Stimulated activated CD8-positive, alpha-beta memory T cell treated with anti-CD3 and anti-CD28 coated beads, Interleukin-15, amount 100 ng/mL, for 24 hours (primary cell): ENCODE results near the gene SPIRE1.

Source experiments
- DNase-seq: peaks from one replicate; pipeline ENCODE4 v3.0.0-alpha.2; 2020; ENCODE audit warnings: low read depth

The SPIRE1 gene

GRCh38 chr18:12443551-12443950 is 214.4 kb downstream of the SPIRE1 start:
- DNase-seq = no peak

GRCh38 chr18:12442946-12443345 is 215.0 kb downstream of the SPIRE1 start:
- no peak for DNase-seq

GRCh38 chr18:12441475-12442034 is 216.4 kb downstream of the SPIRE1 start:
- DNase-seq = no peak

DNA sequence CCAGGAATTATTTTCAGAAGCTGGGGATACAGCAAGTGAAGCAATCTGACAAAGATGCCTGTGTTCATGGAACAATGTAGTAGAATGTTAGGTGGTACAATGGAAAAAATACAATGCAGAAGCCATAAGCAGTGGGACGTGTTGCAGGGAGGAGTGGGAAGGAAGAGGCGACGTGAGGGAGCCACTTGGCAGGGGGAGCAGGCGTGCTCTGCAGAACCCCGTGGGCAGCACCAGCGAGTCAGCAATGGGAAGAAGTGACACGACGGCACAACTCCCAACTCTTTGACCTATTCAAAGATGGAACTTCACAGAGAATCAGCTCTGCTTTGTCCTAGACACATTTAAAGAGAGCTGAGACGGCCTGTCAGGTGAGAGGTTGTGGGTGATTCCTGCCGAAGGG is 219.7 kb downstream of the SPIRE1 start:
- no peak for DNase-seq

- no peak for DNase-seq
Observed at GRCh38 chr18:12435867-12436266, 222.0 kb downstream of the SPIRE1 start.

- no peak for DNase-seq
Observed at GRCh38 chr18:12434541-12434929, 223.4 kb downstream of the SPIRE1 start.

GRCh38 chr18:12433829-12434540 is 223.9 kb downstream of the SPIRE1 start:
- DNase-seq = no peak

DNA sequence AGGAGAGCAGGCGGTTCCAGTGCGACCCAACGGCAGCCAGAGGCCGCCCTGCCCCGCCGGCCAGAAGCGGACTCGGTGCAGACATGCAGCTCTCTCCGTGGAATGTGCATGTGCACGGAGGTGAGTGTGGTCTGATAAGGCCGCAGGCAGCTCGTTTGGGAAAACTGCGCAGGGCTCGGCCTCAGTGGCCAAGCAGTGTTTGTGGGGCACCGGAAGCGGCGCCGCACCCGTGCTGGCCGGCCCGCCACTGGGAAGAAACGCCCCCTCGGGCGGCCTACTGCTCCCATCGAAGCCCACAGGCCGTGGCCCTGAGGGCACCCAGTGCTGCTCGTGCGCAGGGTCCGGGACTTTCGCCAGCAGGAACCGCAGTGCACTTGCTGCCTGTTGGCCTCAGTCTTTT is 225.0 kb downstream of the SPIRE1 start:
- no peak for DNase-seq

- no peak for DNase-seq
Observed at GRCh38 chr18:12432196-12432595, 225.7 kb downstream of the SPIRE1 start.

DNA sequence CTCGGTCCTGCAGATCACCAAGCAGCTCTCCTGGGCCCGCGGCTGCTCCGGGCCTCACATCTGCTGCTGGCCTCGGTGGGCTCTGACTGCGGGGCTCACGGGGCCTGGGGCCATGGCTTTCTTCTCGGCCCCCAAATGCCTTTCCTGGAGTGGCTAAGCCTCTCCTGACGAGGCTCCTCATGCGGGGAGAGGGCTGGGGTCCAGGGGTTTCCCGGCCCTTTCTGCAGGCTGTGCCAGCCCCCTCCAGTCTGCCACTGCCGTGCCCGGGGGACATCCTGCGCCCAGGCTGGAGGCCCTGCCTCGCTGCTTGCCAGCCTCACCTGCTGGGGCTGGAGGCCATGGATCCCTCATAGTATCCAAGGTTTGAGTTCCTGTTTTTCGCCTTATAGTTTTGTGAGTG is 226.3 kb downstream of the SPIRE1 start:
- DNase-seq = no peak

DNA sequence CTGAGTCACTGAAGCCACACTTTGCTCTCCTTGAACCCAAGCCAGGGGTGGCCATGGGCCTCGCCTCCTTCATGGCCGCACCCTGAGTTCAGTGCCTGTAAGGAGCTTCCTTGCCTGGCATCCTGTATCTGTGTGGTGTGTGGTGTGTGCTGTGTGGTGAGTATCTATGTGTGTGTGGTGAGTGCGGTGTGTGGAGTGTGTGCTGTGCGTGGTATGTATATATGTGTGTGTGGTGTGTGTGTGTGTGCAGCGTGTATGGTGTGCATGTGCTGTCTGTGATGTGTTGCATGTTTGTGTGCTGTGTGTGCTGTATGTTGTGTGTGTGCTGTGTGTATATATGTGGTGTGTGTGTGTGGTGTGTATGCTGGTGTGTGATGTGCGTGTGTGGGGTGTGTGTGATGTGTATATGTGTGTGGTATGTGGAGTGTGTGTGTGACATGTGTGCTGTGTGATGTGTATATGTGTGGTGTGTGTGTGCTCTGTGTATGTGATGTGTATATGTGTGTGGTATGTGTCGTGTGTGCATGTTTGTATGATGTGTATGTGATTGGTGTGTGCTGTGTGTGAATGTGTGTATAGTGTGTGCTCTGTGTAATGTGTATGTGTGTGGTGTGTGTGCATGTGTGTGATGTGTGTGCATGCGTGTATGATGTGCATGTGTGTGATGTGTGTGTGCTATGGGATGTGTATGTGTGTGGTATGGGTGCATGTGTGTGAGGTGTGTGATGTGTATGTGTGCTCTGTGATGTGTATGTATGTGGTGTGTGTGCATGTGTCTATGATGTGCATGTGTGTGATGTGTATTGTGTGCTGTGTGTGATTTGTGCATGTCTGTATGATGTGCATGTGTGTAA is 227.5 kb downstream of the SPIRE1 start:
- DNase-seq = no peak

DNA sequence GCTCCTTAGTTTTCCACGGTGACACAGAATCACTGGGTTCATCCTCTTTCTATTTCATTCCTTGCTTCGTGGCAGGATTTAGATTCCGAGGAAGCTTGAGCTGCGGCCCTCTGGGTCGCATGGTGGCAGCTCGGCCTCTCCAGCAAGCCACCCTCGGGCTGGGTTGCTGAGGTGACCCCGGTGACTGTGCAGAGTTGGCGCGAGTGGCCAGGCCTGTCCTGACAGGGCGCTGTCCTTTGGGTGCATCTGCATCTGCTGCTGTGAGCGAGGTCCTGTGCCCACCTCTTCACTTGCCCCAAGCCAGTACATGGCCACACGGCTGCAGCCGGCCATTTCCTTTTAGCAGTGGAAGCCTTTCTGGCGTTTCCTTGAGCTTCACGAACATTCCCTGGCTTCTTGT is 228.4 kb downstream of the SPIRE1 start:
- DNase-seq = no peak

DNA sequence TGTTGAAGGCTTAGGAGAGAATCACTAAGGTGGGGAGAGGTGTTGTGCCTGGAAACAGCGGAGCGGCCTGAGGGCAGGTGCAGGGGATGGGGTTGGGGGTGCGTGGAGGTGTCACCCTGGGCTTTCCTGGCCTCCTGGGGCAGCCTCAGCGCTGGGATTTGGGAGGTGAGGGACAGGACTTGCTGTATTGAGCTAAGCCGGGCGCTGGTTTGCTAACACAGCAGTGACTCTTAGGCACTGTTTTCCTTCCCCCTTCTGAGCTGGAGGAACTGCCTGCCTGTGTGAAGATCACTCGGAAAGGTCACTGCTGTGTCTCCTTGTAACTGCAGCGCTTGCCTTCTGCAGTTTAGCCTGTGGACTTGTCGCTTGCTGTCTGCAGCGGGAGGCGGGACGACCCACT is 229.0 kb downstream of the SPIRE1 start:
- DNase-seq = no peak

DNA sequence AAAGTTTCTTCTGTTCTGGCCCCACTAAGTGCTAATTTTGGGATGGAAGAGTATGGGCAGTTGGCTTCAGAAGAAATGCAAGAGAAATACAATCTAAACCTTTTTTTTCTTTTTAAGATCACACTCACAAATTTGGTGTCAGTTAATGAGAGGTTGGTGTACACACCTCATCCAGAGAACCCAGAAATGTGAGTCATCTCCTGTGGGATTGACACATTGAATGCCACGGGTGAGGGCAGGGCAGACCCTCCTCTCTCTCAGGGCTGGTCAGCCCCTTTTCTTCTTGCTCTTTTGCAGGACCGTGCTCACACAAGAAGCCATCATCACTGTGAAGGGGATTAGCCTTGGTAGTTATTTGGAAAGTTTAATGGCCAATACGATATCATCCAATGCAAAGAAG is 231.0 kb downstream of the SPIRE1 start:
- DNase-seq = no peak

DNA sequence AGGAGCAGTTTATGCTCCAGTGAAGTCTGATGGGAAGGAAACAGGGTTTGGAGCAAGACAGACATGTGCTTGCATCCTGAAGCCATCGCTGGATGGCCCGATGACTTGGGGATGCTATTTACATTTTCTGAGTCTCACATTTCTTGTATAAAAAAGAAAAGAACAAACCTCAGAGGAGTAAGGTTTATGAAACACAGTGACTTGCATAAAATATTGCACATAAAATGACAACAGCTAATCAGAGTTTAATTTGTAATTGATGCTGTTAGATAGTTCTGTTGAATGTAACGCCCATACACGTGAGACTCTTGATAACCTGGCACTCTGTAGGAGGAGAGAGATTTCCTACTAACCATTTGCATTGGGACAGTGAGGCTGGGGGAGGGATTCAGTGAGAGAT is 233.7 kb downstream of the SPIRE1 start:
- no peak for DNase-seq

DNA sequence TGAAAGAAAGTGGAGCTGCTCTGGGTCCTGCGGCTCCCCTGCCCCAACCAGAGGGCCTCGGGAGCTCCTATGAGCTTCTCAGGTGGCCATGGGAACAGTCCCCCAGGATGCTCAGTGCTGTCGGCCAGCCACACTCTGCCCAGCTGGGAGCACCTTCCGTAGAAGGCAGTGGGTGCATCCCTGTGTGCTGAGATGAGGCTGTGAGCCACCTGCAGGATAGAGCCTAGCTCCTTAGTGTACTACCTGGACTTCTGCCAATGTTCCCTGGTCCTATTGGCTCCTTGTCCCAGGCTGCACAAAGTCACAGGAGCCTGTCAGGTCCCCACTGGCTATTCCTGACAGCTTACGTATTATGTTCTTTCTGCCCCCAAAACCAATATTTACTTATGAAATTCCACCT is 234.1 kb downstream of the SPIRE1 start:
- DNase-seq = no peak

DNA sequence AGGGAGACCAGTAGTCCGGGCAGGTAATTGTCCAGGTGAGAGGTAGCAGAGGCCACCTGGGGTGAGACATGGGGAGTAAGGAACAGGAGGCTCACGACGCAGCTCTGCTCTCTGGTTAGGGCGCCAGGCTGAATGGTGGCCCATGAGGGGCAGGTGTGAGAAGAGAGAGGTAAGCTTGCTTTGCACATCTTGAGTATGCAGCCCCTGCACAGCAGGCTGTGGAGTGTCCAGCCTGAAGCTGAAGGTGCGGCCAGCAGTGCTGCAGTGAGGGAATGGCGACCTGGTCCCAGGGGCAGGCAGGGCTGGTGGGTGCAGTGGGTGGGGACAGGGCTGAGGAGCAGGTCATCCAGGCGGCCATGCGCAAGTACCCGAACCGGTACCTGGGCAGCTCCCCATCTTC is 234.5 kb downstream of the SPIRE1 start:
- DNase-seq = no peak

DNA sequence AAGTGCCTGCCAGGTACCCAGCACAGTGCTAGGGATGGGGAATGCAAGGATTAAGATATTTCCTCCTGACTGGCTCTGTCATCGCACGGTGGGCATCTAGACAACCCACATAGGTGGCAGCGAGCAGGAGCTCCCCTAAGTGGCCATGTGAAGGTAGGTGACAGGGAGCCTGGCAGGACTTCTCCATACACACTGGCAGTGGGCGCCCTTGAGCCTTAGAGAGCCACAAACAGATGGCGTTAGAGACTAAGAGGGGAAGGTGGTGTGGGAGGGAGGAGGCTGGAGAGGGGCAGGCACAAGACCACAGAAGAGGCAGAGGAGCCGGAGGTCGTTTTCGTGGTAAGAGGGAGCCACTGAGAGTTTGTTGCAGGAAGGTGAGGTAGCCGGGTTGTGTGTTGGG is 235.0 kb downstream of the SPIRE1 start:
- no peak for DNase-seq

GRCh38 chr18:12421732-12422131 is 236.2 kb downstream of the SPIRE1 start:
- no peak for DNase-seq

DNA sequence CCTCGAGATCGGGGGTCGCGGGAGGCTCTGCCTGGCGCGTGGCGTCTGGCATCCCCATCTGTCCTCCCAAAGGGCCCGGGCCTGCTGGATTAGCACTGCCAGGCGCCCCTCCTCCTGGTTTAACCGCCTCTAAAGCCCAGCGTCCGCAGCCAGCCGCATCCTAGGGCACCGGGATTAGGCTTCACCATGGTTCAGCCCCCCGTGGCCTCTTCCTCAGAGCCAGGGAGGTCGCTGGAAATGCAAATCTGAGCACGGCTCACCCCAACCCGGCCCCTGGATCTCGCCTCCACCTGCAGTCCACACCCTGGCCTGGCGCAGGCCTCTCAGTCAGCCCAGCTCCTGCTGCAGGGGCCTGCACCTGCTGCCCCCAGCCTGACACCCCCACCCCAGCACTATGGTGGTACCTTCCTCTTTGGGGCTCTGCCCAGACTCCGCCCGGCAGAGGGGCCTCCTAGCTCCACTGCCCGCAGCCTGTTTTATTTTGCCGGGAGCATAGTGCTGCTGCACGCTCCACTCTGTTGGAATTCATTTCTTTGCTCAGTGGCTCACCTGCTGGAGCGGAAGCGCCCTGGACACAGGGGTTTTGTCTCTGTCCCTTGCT is 237.0 kb downstream of the SPIRE1 start:
- no peak for DNase-seq

DNA sequence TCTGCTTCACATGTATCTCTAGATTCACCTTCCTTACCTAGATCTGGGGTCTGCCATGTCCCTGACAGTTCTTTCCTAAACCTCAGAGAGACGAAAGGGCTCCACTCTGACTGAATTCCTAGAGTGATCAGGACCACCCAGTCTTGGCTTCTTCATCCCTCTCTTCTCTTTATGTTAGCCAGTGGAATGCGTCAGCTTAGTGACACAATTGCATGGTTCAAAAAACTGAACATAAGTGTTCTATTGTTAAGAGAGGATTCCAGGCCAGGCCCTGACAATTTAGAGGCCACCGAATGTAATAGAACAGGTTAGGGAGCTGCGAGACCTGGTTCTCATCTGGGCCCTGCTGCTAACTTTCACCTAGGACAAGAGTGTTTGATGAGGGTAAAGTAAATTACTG is 240.2 kb downstream of the SPIRE1 start:
- no peak for DNase-seq

DNA sequence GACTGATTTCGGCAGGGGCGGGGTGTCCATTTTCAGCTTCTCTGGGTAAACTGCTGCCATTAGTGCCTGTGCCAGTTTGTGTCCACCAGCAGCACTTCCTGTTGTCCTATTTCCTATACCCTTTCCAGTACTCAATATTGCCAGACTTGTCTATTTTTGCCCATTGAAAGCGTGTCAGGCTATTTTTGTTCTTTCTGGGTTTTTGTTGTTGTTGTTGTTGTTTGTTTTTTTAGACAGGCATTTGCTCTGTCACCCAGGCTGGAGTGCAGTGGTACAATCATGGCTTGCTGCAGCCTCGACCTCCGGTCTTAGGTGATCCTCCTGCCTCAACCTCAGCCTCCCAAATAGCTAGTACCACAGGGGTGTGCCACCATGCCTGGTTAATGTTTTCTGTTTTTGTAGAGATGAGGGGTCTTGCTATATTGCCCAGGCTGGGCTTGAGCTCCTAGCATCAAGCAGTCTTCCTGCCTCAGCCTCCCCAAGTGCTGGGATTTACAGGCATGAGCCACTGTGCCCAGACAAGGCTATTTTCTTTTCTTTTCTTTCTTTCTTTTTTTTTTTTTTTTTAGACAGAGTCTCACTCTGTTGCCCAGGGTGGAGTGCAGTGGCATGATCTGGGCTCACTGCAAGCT is 241.7 kb downstream of the SPIRE1 start:
- no peak for DNase-seq
